Activated T-helper 1 cell treated with Interleukin-2 at 50 U/mL for 16 hours (primary cell): ENCODE measurements around the gene MAD1L1.
"Not testable (repeated sequence)": the region's sequence is repeated elsewhere in the genome, so short reads cannot be mapped to it uniquely, and the experiment has no call there.

Source experiments
- DNase-seq: peaks from one replicate; pipeline ENCODE4 v3.0.0-alpha.2; 2020; ENCODE audit warnings: low read depth

Gene MAD1L1

GRCh38 chr7:2066251-2066919 is 166.4 kb downstream of the MAD1L1 start:
- peak; percentile 27 for DNase-seq

- no peak for DNase-seq
These were observed 167.2 kb downstream of the MAD1L1 start for GRCh38 chr7:2065528-2065927.

- DNase-seq, result no peak
These were observed 169.0 kb downstream of the MAD1L1 start for GRCh38 chr7:2063563-2064260.

GRCh38 chr7:2062648-2063047 is 170.1 kb downstream of the MAD1L1 start:
- no peak for DNase-seq

GRCh38 chr7:2060701-2061100 is 172.0 kb downstream of the MAD1L1 start:
- no peak for DNase-seq

- no peak for DNase-seq
These were observed 172.6 kb downstream of the MAD1L1 start for GRCh38 chr7:2059964-2060700.

- DNase-seq, result not testable (repeated sequence)
These were observed 174.5 kb downstream of the MAD1L1 start for GRCh38 chr7:2058246-2058645.

GRCh38 chr7:2055956-2056355 is 176.8 kb downstream of the MAD1L1 start:
- DNase-seq, result no peak

- DNase-seq, result no peak
These were observed 177.8 kb downstream of the MAD1L1 start for GRCh38 chr7:2054927-2055326.

GRCh38 chr7:2053395-2053794 is 179.3 kb downstream of the MAD1L1 start:
- no peak for DNase-seq

- no peak for DNase-seq
These were observed 180.1 kb downstream of the MAD1L1 start for GRCh38 chr7:2052657-2053048.

- no peak for DNase-seq
These were observed 180.8 kb downstream of the MAD1L1 start for GRCh38 chr7:2051707-2052656.

- no peak for DNase-seq
These were observed 182.3 kb downstream of the MAD1L1 start for GRCh38 chr7:2050511-2050866.

- DNase-seq, result no peak
These were observed 182.8 kb downstream of the MAD1L1 start for GRCh38 chr7:2049782-2050510.

GRCh38 chr7:2049111-2049781 is 183.5 kb downstream of the MAD1L1 start:
- DNase-seq, result no peak

- no peak for DNase-seq
These were observed 184.2 kb downstream of the MAD1L1 start for GRCh38 chr7:2048531-2048930.

GRCh38 chr7:2048006-2048405 is 184.7 kb downstream of the MAD1L1 start:
- DNase-seq, result no peak

- no peak for DNase-seq
These were observed 185.9 kb downstream of the MAD1L1 start for GRCh38 chr7:2046581-2047565.

GRCh38 chr7:2045559-2046405 is 187.0 kb downstream of the MAD1L1 start:
- DNase-seq, result no peak
